H1 (cell line): ENCODE results near the gene XPO6. TPM values are rescaled to one million over a fixed set of nuclear protein-coding genes. Genes with fewer than 3 reads are reported as not detected.

Experiments used
- CTCF ChIA-PET: fragments of 300-600 bp; sonication (Branson Sonifier 250); formaldehyde crosslinking; loops from one replicate; lab custom pipeline; 2021; ENCODE audit not compliant: partially characterized antibody; lab: Charles Lee
- POLR2A ChIA-PET: fragments of 300-600 bp; sonication (Branson Sonifier 250); formaldehyde crosslinking; loops from one replicate; lab custom pipeline; 2021; ENCODE audit warnings: inconsistent platforms; ENCODE audit not compliant: partially characterized antibody; lab: Charles Lee
- DNase-seq, 2 experiments: peaks; one replicate each; pipeline versions ENCODE4 v3.0.0 to v3.0.0-alpha.2; 2010 to 2022; ENCODE audit warnings: low spot score in 2 of 2, low read depth in 1 of 2, mixed read lengths in 1 of 2
- FAIRE-seq: peaks from 2 replicates; lab custom pipeline; 2011; peaks lifted over from hg19 to GRCh38; lab: Jason Lieb, UNC
- H2AFZ ChIP-seq: 2 replicates; pipeline ENCODE4 v1.8.1; 2012; ENCODE audit warnings: low read length, inconsistent platforms
- H2AK5ac ChIP-seq: 2 replicates; pipeline ENCODE4 v1.6.1; 2013; ENCODE audit warnings: low read depth, low read length
- H2BK120ac ChIP-seq: replicated peaks from 2 replicates; pipeline ENCODE3; 2013; ENCODE audit warnings: low read depth, low read length, inconsistent platforms
- H2BK12ac ChIP-seq: 2 replicates; pipeline ENCODE4 v1.6.1; 2013; ENCODE audit warnings: low read depth, low read length
- H2BK15ac ChIP-seq: 2 replicates; pipeline ENCODE4 v1.6.1; 2013; ENCODE audit warnings: low read length
- H2BK20ac ChIP-seq: 2 replicates; pipeline ENCODE4 v1.6.1; 2013; ENCODE audit warnings: low read length
- H2BK5ac ChIP-seq: 2 replicates; pipeline ENCODE4 v1.6.1; 2013; ENCODE audit warnings: low read depth, low read length
- H3K14ac ChIP-seq: 2 replicates; pipeline ENCODE4 v1.6.1; 2013; ENCODE audit warnings: inconsistent platforms; ENCODE audit not compliant: insufficient read length
- H3K18ac ChIP-seq: 2 replicates; pipeline ENCODE4 v1.6.1; 2013; ENCODE audit warnings: low read length; ENCODE audit errors: extremely low read depth
- H3K23ac ChIP-seq: 2 replicates; pipeline ENCODE4 v1.6.1; 2013; ENCODE audit warnings: inconsistent platforms; ENCODE audit not compliant: insufficient read length
- H3K23me2 ChIP-seq: 2 replicates; pipeline ENCODE4 v1.6.1; 2013; ENCODE audit warnings: low read depth, low read length
- H3K27ac ChIP-seq: 2 replicates; pipeline ENCODE4 v1.6.1; 2011; ENCODE audit warnings: low read depth, low read length, inconsistent platforms
- H3K27me3 ChIP-seq, 4 experiments: replicated peaks in 1 of 4; 1 replicate in 1 of 4; 2 replicates in 3 of 4; pipeline versions ENCODE4 v1.6.1 to v1.8.1; 2011 to 2013; ENCODE audit warnings: low read length in 3 of 4, mild to moderate bottlenecking in 3 of 4, inconsistent platforms in 2 of 4, mixed read lengths in 2 of 4, moderate library complexity in 1 of 4; ENCODE audit not compliant: control insufficient read depth in 3 of 4, insufficient read depth in 3 of 4; ENCODE audit errors: extremely low read depth in 1 of 4
- H3K36me3 ChIP-seq, 4 experiments: 2 replicates each; pipeline versions ENCODE4 v1.6.1 to v1.8.1; 2011 to 2013; ENCODE audit warnings: mild to moderate bottlenecking in 4 of 4, low read length in 3 of 4, moderate library complexity in 2 of 4, control low read depth in 1 of 4, inconsistent platforms in 1 of 4; ENCODE audit not compliant: insufficient read depth in 4 of 4, control insufficient read depth in 2 of 4
- H3K4ac ChIP-seq: replicated peaks from 2 replicates; pipeline ENCODE3; 2013; ENCODE audit warnings: low read length, low read depth, mixed read lengths, inconsistent platforms; ENCODE audit not compliant: insufficient read length
- H3K4me1 ChIP-seq, 4 experiments: replicated peaks in 1 of 4; 1 replicate in 1 of 4; 2 replicates in 3 of 4; pipeline versions ENCODE4 v1.6.1 to v1.8.1; 2011 to 2013; ENCODE audit warnings: low read length in 3 of 4, inconsistent platforms in 2 of 4, mixed read lengths in 1 of 4; ENCODE audit not compliant: insufficient read depth in 4 of 4, control insufficient read depth in 3 of 4
- H3K4me2 ChIP-seq, 2 experiments: 2 replicates each; pipeline versions ENCODE4 v1.6.1 to v1.8.1; 2011 to 2013; ENCODE audit warnings: low read depth in 2 of 2, low read length in 2 of 2, control low read depth in 1 of 2, inconsistent platforms in 1 of 2, mild to moderate bottlenecking in 1 of 2; ENCODE audit not compliant: insufficient read depth in 1 of 2
- H3K4me3 ChIP-seq, 4 experiments: fragments of 200-600, 300-600 bp in 1 of 4; sonication (generic), shearing (Covaris generic), sonication (Bioruptor Twin) in 1 of 4; 2 replicates each; pipeline versions ENCODE4 v1.5.1 to v1.8.1; 2011 to 2016; ENCODE audit warnings: low read length in 4 of 4, low read depth in 3 of 4, control low read depth in 2 of 4, inconsistent platforms in 2 of 4, mild to moderate bottlenecking in 2 of 4, mixed read lengths in 1 of 4, moderate library complexity in 1 of 4; ENCODE audit not compliant: insufficient read depth in 2 of 4; ENCODE audit errors: extremely low read depth in 1 of 4
- H3K56ac ChIP-seq: replicated peaks from 2 replicates; pipeline ENCODE3; 2013; ENCODE audit warnings: low read depth, mild to moderate bottlenecking, mixed read lengths, low read length, inconsistent platforms; ENCODE audit not compliant: insufficient read length
- H3K79me1 ChIP-seq: 2 replicates; pipeline ENCODE4 v1.6.1; 2013; ENCODE audit warnings: low read depth, low read length, control low read depth
- H3K79me2 ChIP-seq, 2 experiments: 2 replicates each; pipeline versions ENCODE4 v1.6.1 to v1.8.1; 2012 to 2013; ENCODE audit warnings: low read length in 2 of 2, mild to moderate bottlenecking in 2 of 2, inconsistent platforms in 1 of 2; ENCODE audit not compliant: insufficient read depth in 2 of 2, control insufficient read depth in 1 of 2
- H3K9ac ChIP-seq, 4 experiments: replicated peaks in 1 of 4; 1 replicate in 1 of 4; 2 replicates in 3 of 4; pipeline versions ENCODE4 v1.6.1 to v1.8.1; 2011 to 2013; ENCODE audit warnings: low read depth in 3 of 4, low read length in 3 of 4, control low read depth in 2 of 4, mild to moderate bottlenecking in 2 of 4, moderate library complexity in 2 of 4, inconsistent platforms in 1 of 4; ENCODE audit errors: extremely low read depth in 1 of 4
- H3K9me3 ChIP-seq, 2 experiments: 2 replicates each; pipeline versions ENCODE4 v1.6.1 to v1.8.1; 2012 to 2013; ENCODE audit warnings: mild to moderate bottlenecking in 2 of 2, moderate library complexity in 2 of 2, control low read depth in 1 of 2, inconsistent platforms in 1 of 2, low read depth in 1 of 2, low read length in 1 of 2, mixed read lengths in 1 of 2; ENCODE audit not compliant: insufficient read depth in 2 of 2
- H4K20me1 ChIP-seq, 2 experiments: replicated peaks in 1 of 2; 2 replicates each; pipeline versions ENCODE3 to v1.8.1; 2011 to 2013; ENCODE audit warnings: inconsistent platforms in 2 of 2, low read length in 2 of 2, mild to moderate bottlenecking in 1 of 2; ENCODE audit not compliant: insufficient read depth in 2 of 2, control insufficient read depth in 1 of 2
- H4K5ac ChIP-seq: 2 replicates; pipeline ENCODE4 v1.6.1; 2013; ENCODE audit warnings: low read length, low read depth, mixed read lengths, inconsistent platforms; ENCODE audit not compliant: insufficient read length
- H4K8ac ChIP-seq: 2 replicates; pipeline ENCODE4 v1.8.0; 2013; ENCODE audit warnings: mild to moderate bottlenecking, moderate library complexity, low read length, inconsistent platforms; ENCODE audit not compliant: insufficient read depth; ENCODE audit errors: extremely low read depth
- H4K91ac ChIP-seq: replicated peaks from 2 replicates; pipeline ENCODE3; 2013; ENCODE audit warnings: low read length, mixed read lengths, inconsistent platforms; ENCODE audit not compliant: insufficient read length
- GABPA ChIP-seq: IDR thresholded peaks from 2 replicates; pipeline ENCODE4 v1.6.1; 2011; ENCODE audit warnings: mild to moderate bottlenecking, low read length, moderate library complexity, borderline replicate concordance; ENCODE audit not compliant: insufficient read depth
- JUN ChIP-seq: IDR thresholded peaks from 2 replicates; pipeline ENCODE4 v1.6.1; 2011; ENCODE audit warnings: low read depth, mild to moderate bottlenecking, improper control_type of control experiment, low read length
- JUND ChIP-seq: IDR thresholded peaks from 2 replicates; pipeline ENCODE4 v1.6.1; 2011; ENCODE audit warnings: mild to moderate bottlenecking, improper control_type of control experiment, low read length
- KDM4A ChIP-seq: IDR thresholded peaks from one replicate; pipeline ENCODE4 v1.7.1; 2012; ENCODE audit warnings: low read depth, mild to moderate bottlenecking, moderate library complexity, low read length, inconsistent platforms; ENCODE audit not compliant: severe bottlenecking
- KDM5A ChIP-seq: fragments of 200-600 bp; IDR thresholded peaks from 2 replicates; pipeline ENCODE4 v1.7.1; 2012; ENCODE audit warnings: mild to moderate bottlenecking, low read length, inconsistent platforms, mixed read lengths
- RNF2 ChIP-seq: fragments of 200-900, 300-1000 bp; sonication (generic); IDR thresholded peaks from 2 replicates; pipeline ENCODE4 v1.7.1; 2016; ENCODE audit warnings: borderline replicate concordance, low read depth, mild to moderate bottlenecking, antibody characterized with exemption, low read length; ENCODE audit not compliant: poor library complexity, severe bottlenecking; ENCODE audit errors: missing control alignments
- SIN3A ChIP-seq, 2 experiments: IDR thresholded peaks in 1 of 2; conservative IDR thresholded peaks in 1 of 2; 2 replicates each; pipeline ENCODE4 v1.6.1; 2011 to 2012; ENCODE audit warnings: low read length in 2 of 2, improper control_type of control experiment in 1 of 2, low read depth in 1 of 2, mild to moderate bottlenecking in 1 of 2
- SIRT6 ChIP-seq: IDR thresholded peaks from one replicate; pipeline ENCODE4 v1.7.1; 2012; ENCODE audit warnings: low read length, inconsistent platforms
- SUZ12 ChIP-seq: fragments of 200-600 bp; sonication (generic); IDR thresholded peaks from 2 replicates; pipeline ENCODE4 v1.6.1; 2012; ENCODE audit warnings: mild to moderate bottlenecking, inconsistent platforms, low read length, moderate library complexity, mixed read lengths
- TCF12 ChIP-seq: IDR thresholded peaks from 2 replicates; pipeline ENCODE4 v1.6.1; 2011; ENCODE audit warnings: low read depth, mild to moderate bottlenecking, low read length
- WGBS, 2 experiments: shearing (Covaris generic) in 1 of 2; methylation state at CpG; one replicate each; pipeline versions ENCODE4 v1.1.6 to v1.1.7; 2013 to 2015; ENCODE audit warnings: low lambda C conversion rate in 2 of 2, mixed read lengths in 2 of 2, inconsistent platforms in 1 of 2, low coverage in 1 of 2, missing lambda C conversion rate in 1 of 2; ENCODE audit not compliant: insufficient replicate concordance in 2 of 2, insufficient coverage in 1 of 2, insufficient read length in 1 of 2; ENCODE audit errors: extremely low coverage in 1 of 2, missing lambda C conversion rate in 1 of 2; 5-methylcytosine and 5-hydroxymethylcytosine counted together
- polyA plus RNA-seq, 7 experiments: library from polyadenylated mRNA; depleted of rRNA in 3 of 7; stranded (reverse) in 5 of 7; unstranded in 2 of 7; fragments of >200 nt in 5 of 7; fragments of 200-250 nt in 2 of 7; gene quantifications; 1 replicate in 5 of 7; 2 replicates in 1 of 7; 4 replicates in 1 of 7; pipeline versions ENCODE4 v1.2.1 to v1.2.3, GENCODE V29; 2011 to 2013; ENCODE audit warnings: missing spikeins in 2 of 7, mixed read lengths in 2 of 7
- total RNA-seq: library from RNA; stranded (reverse); fragmentation: NEBNext Ultra II Directional; extraction: Animal tissue kit (Norgen Biotek cat#: 25700); gene quantifications from 2 replicates; pipeline ENCODE4 v1.2.1, GENCODE V29; 2021
- TF ChIP-seq, protein P1 (sequence below): IDR thresholded peaks from 2 replicates; pipeline ENCODE4 v1.6.1; 2011; ENCODE audit warnings: low read length, improper control_type of control experiment

The XPO6 gene
- total and polyA plus RNA-seq, 2 of the 8 experiments (the other 6 are each of a cell fraction or from before 2014, with no cell fraction given): 152 to 254 TPM

GRCh38 chr16:28191364-28191960, 20.3 kb downstream of the XPO6 start:
- H4K20me1 ChIP-seq: peaks cover 8 to 9% of the 10 kb centered on the region in 2 experiments
- ChIA-PET POLR2A (interaction anchor here (1.2 kb wide), 1 partner anchor 109 kb away, joined by 3 read pairs; no protein-coding TSS in a partner anchor), CTCF (interaction anchor here (0.9 to 2.6 kb wide), 3 partner anchors 11 to 13 kb away, joined by 3 to 7 read pairs (median 3); no protein-coding TSS in a partner anchor)
- H4K8ac ChIP-seq: no peak overlapping the region
- no peak overlapping the region for H3K4me2 ChIP-seq
- H4K91ac ChIP-seq: no peak overlapping the region
- no peak overlapping the region for H3K4ac ChIP-seq
- DNase-seq (no peak), FAIRE-seq (no peak)
- peaks cover 0 to 11% (median 1%) of the 10 kb centered on the region in 4 experiments; a peak in 3 of 8 replicates for H3K36me3 ChIP-seq
- H3K4me1 ChIP-seq: peaks cover 0 to 6% (median 0%) of the 10 kb centered on the region in 4 experiments; a peak in 1 of 7 replicates
- no peak overlapping the region for H2BK120ac ChIP-seq
- no peak overlapping the region for H2BK12ac ChIP-seq
- peaks cover 2 to 98% of the 10 kb centered on the region in 2 experiments for H3K79me2 ChIP-seq
- H3K4me3 ChIP-seq: no peak overlapping the region
- H3K14ac ChIP-seq: no peak overlapping the region
- no peak overlapping the region for H2AK5ac ChIP-seq
- no peak overlapping the region for H2BK20ac ChIP-seq
- H2BK15ac ChIP-seq: no peak overlapping the region
- no peak overlapping the region for H4K5ac ChIP-seq
- H2AFZ ChIP-seq: no peak overlapping the region
- H3K27me3 ChIP-seq: no peaks in the 10 kb centered on the region
- H3K23me2 ChIP-seq: no peaks in the 10 kb centered on the region
- H2BK5ac ChIP-seq: no peak overlapping the region
- 90% methylated on average over 3 of the region's 3 CpGs; no CpG with 5 or more reads in 1 of the 2 experiments for WGBS, 2 experiments
- peaks cover 14% of the 10 kb centered on the region for H3K79me1 ChIP-seq
- no peak overlapping the region for H3K18ac ChIP-seq
- no peak overlapping the region for H3K9ac ChIP-seq
- no peaks in the 10 kb centered on the region for H3K9me3 ChIP-seq
- no peak overlapping the region for H3K56ac ChIP-seq
- no peak overlapping the region for H3K23ac ChIP-seq
- no peak overlapping the region for H3K27ac ChIP-seq
- no peak for TF ChIP-seq TCF12
- TF ChIP-seq, protein P1, sequence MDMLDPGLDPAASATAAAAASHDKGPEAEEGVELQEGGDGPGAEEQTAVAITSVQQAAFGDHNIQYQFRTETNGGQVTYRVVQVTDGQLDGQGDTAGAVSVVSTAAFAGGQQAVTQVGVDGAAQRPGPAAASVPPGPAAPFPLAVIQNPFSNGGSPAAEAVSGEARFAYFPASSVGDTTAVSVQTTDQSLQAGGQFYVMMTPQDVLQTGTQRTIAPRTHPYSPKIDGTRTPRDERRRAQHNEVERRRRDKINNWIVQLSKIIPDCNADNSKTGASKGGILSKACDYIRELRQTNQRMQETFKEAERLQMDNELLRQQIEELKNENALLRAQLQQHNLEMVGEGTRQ: no peak
- no peak for TF ChIP-seq GABPA
- TF ChIP-seq RNF2: no peak
- TF ChIP-seq JUN: no peak
- TF ChIP-seq SUZ12: no peak
- TF ChIP-seq KDM4A: no peak
- no peak for TF ChIP-seq JUND
- no peak for TF ChIP-seq SIN3A (conservative IDR thresholded peaks at IDR 0.05 in 1 of 2, IDR thresholded peaks at IDR 0.05 in 1 of 2; ENCODE audit: low read depth in 1 of 2, low read length in 2 of 2)
- no peak for TF ChIP-seq SIRT6
- TF ChIP-seq KDM5A: no peak
